Esophagus muscularis mucosa (tissue), 3 donors: ENCODE measurements around the gene TTLL5.

Source experiments
- POLR2A ChIP-seq: fragments of 450-650 bp; IDR thresholded peaks from one replicate; pipeline ENCODE4 v1.6.1; 2017; ENCODE audit warnings: antibody characterized with exemption, moderate library complexity, mild to moderate bottlenecking, low read depth
- POLR2AphosphoS5 ChIP-seq, 2 donors: sonication (generic); formaldehyde crosslinking; IDR thresholded peaks; one replicate each; pipeline ENCODE4 v1.6.1; 2017; ENCODE audit warnings: antibody characterized with exemption in 2 of 2
- TF ChIP-seq, protein P1 (sequence below), 3 experiments: fragments of 200-600 bp in 2 of 3; fragments of 450-650 bp in 1 of 3; sonication (generic) in 2 of 3; IDR thresholded peaks; one replicate each; pipeline ENCODE4 v1.5.1; 2017 to 2019; ENCODE audit warnings: antibody characterized with exemption in 3 of 3, mild to moderate bottlenecking in 2 of 3, moderate library complexity in 1 of 3

DNA sequence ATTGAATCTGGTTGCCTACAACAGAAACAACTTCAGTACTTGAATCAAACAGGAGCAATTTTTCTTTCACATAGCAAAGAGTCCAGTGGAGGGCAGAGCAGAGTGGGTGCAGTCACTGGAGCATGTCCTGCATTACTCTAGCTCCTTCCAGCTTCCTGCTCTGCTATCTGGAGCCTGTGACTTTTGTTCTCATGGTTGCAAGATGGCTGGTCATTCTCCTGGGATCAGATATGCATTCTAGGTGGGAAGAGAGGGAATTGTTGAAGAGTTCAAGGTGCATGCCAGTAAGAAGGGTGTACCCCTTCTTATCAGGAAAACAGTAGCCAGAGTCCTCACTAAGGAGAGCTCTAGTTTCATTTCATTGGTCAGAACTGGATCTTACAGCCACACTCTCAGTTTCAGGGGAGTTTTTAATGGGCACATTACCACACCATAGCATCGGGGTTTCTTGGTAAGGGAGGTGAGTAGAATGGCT lies 332.6 kb downstream of the TTLL5 start:
- TF ChIP-seq POLR2AphosphoS5 (IDR thresholded peaks at IDR 0.05) (no peak), POLR2A (no peak)
- TF ChIP-seq, protein P1, sequence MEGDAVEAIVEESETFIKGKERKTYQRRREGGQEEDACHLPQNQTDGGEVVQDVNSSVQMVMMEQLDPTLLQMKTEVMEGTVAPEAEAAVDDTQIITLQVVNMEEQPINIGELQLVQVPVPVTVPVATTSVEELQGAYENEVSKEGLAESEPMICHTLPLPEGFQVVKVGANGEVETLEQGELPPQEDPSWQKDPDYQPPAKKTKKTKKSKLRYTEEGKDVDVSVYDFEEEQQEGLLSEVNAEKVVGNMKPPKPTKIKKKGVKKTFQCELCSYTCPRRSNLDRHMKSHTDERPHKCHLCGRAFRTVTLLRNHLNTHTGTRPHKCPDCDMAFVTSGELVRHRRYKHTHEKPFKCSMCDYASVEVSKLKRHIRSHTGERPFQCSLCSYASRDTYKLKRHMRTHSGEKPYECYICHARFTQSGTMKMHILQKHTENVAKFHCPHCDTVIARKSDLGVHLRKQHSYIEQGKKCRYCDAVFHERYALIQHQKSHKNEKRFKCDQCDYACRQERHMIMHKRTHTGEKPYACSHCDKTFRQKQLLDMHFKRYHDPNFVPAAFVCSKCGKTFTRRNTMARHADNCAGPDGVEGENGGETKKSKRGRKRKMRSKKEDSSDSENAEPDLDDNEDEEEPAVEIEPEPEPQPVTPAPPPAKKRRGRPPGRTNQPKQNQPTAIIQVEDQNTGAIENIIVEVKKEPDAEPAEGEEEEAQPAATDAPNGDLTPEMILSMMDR (IDR thresholded peaks at IDR 0.05), result no peak
